ENCODE data around the gene CPNE8.

The CPNE8 gene

DNA sequence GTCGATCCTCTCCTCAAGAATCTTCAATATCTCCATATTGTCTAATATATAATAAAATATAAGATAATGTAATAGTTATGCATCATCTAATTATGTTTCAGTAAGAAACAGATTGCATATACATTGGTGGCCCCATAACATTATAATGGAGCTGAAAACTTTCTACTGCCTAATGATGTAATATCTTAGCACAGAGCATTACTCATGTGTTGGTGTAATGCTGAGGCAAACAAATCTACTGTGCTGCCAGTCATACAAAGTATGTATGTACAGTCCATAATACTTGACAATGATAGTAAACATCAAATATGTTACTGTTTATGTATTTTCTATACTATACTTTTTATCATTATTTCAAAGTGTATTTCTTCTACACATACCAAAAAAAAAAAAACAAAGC, 128.7 kb downstream of the CPNE8 start:
- Histone ChIP-seq H3K14ac (ENCODE audit: low read length) (no peak overlapping the region), H2BK15ac (ENCODE audit: low read length) (no peak overlapping the region), H3K4me1 (ENCODE audit: control insufficient read depth in 2 of 2, insufficient read depth in 1 of 2, low read depth in 1 of 2, low read length in 2 of 2) (no peaks in the 10 kb centered on the region), H3K4me2 (ENCODE audit: insufficient read depth, low read length, poor library complexity, severe bottlenecking) (no peak overlapping the region), H2BK12ac (ENCODE audit: low read length) (no peak overlapping the region), H2AFZ (ENCODE audit: low read length) (no peak overlapping the region), H3K4me3 (ENCODE audit: low read length in 2 of 2) (no peak overlapping the region), H3K36me3 (replicated peaks in 1 of 2; ENCODE audit: control insufficient read depth in 2 of 2, insufficient read depth in 2 of 2, low read length in 2 of 2) (no peaks in the 10 kb centered on the region), H4K8ac (ENCODE audit: low read depth, low read length) (no peak overlapping the region), H2BK120ac (ENCODE audit: low read depth, low read length) (no peak overlapping the region), H3K9ac (ENCODE audit: low read depth, low read length, poor library complexity) (no peak overlapping the region), H2AK5ac (ENCODE audit: low read depth, low read length) (no peak overlapping the region), H3K18ac (ENCODE audit: low read length) (no peak overlapping the region), H2BK5ac (ENCODE audit: low read length) (no peak overlapping the region), H3K9me3 (replicated peaks in 1 of 2; ENCODE audit: control insufficient read depth in 2 of 2, insufficient read depth in 1 of 2, low read depth in 1 of 2, low read length in 2 of 2) (no peaks in the 10 kb centered on the region), H3K27ac (replicated peaks; ENCODE audit: low read length) (no peak overlapping the region), H3K79me1 (ENCODE audit: low read depth, low read length) (no peaks in the 10 kb centered on the region), H3K23ac (ENCODE audit: low read depth, low read length, poor library complexity) (no peak overlapping the region), H3K27me3 (ENCODE audit: control insufficient read depth in 3 of 3, insufficient read depth in 3 of 3, low read depth in 1 of 3, low read length in 3 of 3) (no peaks in the 10 kb centered on the region), H3K4ac (ENCODE audit: low read length) (no peak overlapping the region), H4K91ac (ENCODE audit: low read depth, low read length, poor library complexity) (no peak overlapping the region)
- WGBS, 2 donors (ENCODE audit: extremely low coverage in 2 of 2, insufficient read length in 2 of 2, insufficient replicate concordance in 1 of 2): no CpG with 5 or more reads among the region's 1 CpG
- DNase-seq (ENCODE audit: low spot score): no peak

DNA sequence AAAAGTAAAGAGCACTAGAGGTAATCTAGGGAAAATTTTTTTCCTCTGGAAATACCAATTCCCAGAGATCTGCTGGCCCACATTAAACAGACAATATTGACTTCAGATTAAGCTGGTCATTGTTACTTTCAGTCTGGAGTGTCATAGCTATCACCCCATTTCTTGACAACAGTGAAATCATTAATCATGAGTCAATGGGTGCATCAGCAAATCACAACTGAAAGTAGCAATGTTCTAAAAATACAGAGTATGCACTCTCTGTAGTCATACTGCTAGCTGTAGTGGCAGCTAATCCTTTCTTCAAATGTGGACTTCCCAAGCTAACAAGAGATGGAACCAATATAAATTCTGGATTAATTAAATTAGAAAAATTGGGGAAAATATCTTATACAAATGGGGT, 129.9 kb downstream of the CPNE8 start:
- Histone ChIP-seq H2BK120ac (ENCODE audit: low read depth, low read length) (no peak overlapping the region), H4K91ac (ENCODE audit: low read depth, low read length, poor library complexity) (no peak overlapping the region), H3K79me1 (ENCODE audit: low read depth, low read length) (no peaks in the 10 kb centered on the region), H3K23ac (ENCODE audit: low read depth, low read length, poor library complexity) (no peak overlapping the region), H3K18ac (ENCODE audit: low read length) (no peak overlapping the region), H2BK12ac (ENCODE audit: low read length) (no peak overlapping the region), H3K9ac (ENCODE audit: low read depth, low read length, poor library complexity) (no peak overlapping the region), H3K27ac (replicated peaks; ENCODE audit: low read length) (no peak overlapping the region), H2BK5ac (ENCODE audit: low read length) (no peak overlapping the region), H2BK15ac (ENCODE audit: low read length) (no peak overlapping the region), H3K9me3 (replicated peaks in 1 of 2; ENCODE audit: control insufficient read depth in 2 of 2, insufficient read depth in 1 of 2, low read depth in 1 of 2, low read length in 2 of 2) (no peaks in the 10 kb centered on the region), H3K14ac (ENCODE audit: low read length) (no peak overlapping the region), H3K27me3 (ENCODE audit: control insufficient read depth in 3 of 3, insufficient read depth in 3 of 3, low read depth in 1 of 3, low read length in 3 of 3) (no peaks in the 10 kb centered on the region), H4K8ac (ENCODE audit: low read depth, low read length) (no peak overlapping the region), H2AK5ac (ENCODE audit: low read depth, low read length) (no peak overlapping the region), H3K36me3 (replicated peaks in 1 of 2; ENCODE audit: control insufficient read depth in 2 of 2, insufficient read depth in 2 of 2, low read length in 2 of 2) (no peaks in the 10 kb centered on the region), H3K4me3 (ENCODE audit: low read length in 2 of 2) (no peak overlapping the region), H3K4me1 (ENCODE audit: control insufficient read depth in 2 of 2, insufficient read depth in 1 of 2, low read depth in 1 of 2, low read length in 2 of 2) (no peaks in the 10 kb centered on the region), H3K4ac (ENCODE audit: low read length) (no peak overlapping the region), H2AFZ (ENCODE audit: low read length) (no peak overlapping the region), H3K4me2 (ENCODE audit: insufficient read depth, low read length, poor library complexity, severe bottlenecking) (no peak overlapping the region)
- no peak for DNase-seq (ENCODE audit: low spot score)

DNA sequence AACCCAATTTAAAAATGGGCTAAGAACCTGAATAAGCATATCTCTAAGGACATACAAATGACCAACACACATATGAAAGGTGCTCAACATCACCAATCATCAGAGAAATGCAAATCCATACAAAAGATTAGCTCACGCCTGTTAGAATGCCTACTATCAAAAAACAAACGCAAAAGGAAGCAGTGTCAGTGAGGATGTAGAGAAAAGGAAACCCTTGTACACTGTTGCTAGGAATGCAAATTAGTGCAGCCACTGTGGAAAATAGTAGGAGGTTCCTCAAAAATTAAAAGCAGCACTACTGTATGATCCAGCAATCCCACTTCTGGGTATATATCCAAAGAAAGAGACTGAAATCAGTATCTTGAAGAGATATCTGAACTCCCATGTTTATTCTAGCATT, 133.0 kb downstream of the CPNE8 start:
- Histone ChIP-seq H2AK5ac (ENCODE audit: low read depth, low read length) (no peak overlapping the region), H3K4ac (ENCODE audit: low read length) (no peak overlapping the region), H3K36me3 (replicated peaks in 1 of 2; ENCODE audit: control insufficient read depth in 2 of 2, insufficient read depth in 2 of 2, low read length in 2 of 2) (no peaks in the 10 kb centered on the region), H3K4me3 (ENCODE audit: low read length in 2 of 2) (no peak overlapping the region), H3K4me2 (ENCODE audit: insufficient read depth, low read length, poor library complexity, severe bottlenecking) (no peak overlapping the region), H4K91ac (ENCODE audit: low read depth, low read length, poor library complexity) (no peak overlapping the region), H4K8ac (ENCODE audit: low read depth, low read length) (no peak overlapping the region), H3K18ac (ENCODE audit: low read length) (no peak overlapping the region), H3K23ac (ENCODE audit: low read depth, low read length, poor library complexity) (no peak overlapping the region), H2BK12ac (ENCODE audit: low read length) (no peak overlapping the region), H2BK5ac (ENCODE audit: low read length) (no peak overlapping the region), H3K14ac (ENCODE audit: low read length) (no peak overlapping the region), H3K9me3 (replicated peaks in 1 of 2; ENCODE audit: control insufficient read depth in 2 of 2, insufficient read depth in 1 of 2, low read depth in 1 of 2, low read length in 2 of 2) (no peaks in the 10 kb centered on the region), H2BK120ac (ENCODE audit: low read depth, low read length) (no peak overlapping the region), H2AFZ (ENCODE audit: low read length) (no peak overlapping the region), H3K79me1 (ENCODE audit: low read depth, low read length) (no peaks in the 10 kb centered on the region), H3K9ac (ENCODE audit: low read depth, low read length, poor library complexity) (no peak overlapping the region), H2BK15ac (ENCODE audit: low read length) (no peak overlapping the region), H3K4me1 (ENCODE audit: control insufficient read depth in 2 of 2, insufficient read depth in 1 of 2, low read depth in 1 of 2, low read length in 2 of 2) (no peaks in the 10 kb centered on the region), H3K27ac (replicated peaks; ENCODE audit: low read length) (no peak overlapping the region), H3K27me3 (ENCODE audit: control insufficient read depth in 3 of 3, insufficient read depth in 3 of 3, low read depth in 1 of 3, low read length in 3 of 3) (no peaks in the 10 kb centered on the region)
- DNase-seq (ENCODE audit: low spot score): no peak
- WGBS, 2 donors (ENCODE audit: extremely low coverage in 2 of 2, insufficient read length in 2 of 2, insufficient replicate concordance in 1 of 2): no CpG with 5 or more reads among the region's 2 CpGs

DNA sequence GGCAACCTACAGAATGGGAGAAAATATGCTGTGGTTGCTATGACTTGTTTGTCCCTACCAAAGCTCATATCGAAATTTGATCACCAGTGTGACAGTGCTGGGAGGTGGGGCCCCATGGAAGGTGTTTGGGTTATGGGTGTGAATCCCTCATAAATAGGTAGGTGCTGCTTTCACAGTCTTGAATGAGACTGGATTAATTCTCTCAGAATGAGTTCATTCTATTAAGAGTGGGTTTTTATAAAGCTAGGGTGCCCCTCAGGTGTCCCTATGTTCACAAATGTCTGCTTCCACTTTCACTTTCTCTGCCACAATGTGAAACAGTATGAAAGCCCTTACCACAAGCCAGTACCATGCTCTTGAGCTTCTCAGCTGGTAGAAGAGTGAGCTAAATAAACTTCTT, 133.5 kb downstream of the CPNE8 start:
- Histone ChIP-seq H3K4me1 (ENCODE audit: control insufficient read depth in 2 of 2, insufficient read depth in 1 of 2, low read depth in 1 of 2, low read length in 2 of 2) (no peaks in the 10 kb centered on the region), H2BK120ac (ENCODE audit: low read depth, low read length) (no peak overlapping the region), H2AK5ac (ENCODE audit: low read depth, low read length) (no peak overlapping the region), H3K14ac (ENCODE audit: low read length) (no peak overlapping the region), H3K27me3 (ENCODE audit: control insufficient read depth in 3 of 3, insufficient read depth in 3 of 3, low read depth in 1 of 3, low read length in 3 of 3) (no peaks in the 10 kb centered on the region), H3K23ac (ENCODE audit: low read depth, low read length, poor library complexity) (no peak overlapping the region), H2BK5ac (ENCODE audit: low read length) (no peak overlapping the region), H3K4me3 (ENCODE audit: low read length in 2 of 2) (no peak overlapping the region), H3K9me3 (replicated peaks in 1 of 2; ENCODE audit: control insufficient read depth in 2 of 2, insufficient read depth in 1 of 2, low read depth in 1 of 2, low read length in 2 of 2) (no peaks in the 10 kb centered on the region), H3K4me2 (ENCODE audit: insufficient read depth, low read length, poor library complexity, severe bottlenecking) (no peak overlapping the region), H3K4ac (ENCODE audit: low read length) (no peak overlapping the region), H3K9ac (ENCODE audit: low read depth, low read length, poor library complexity) (no peak overlapping the region), H2AFZ (ENCODE audit: low read length) (no peak overlapping the region), H3K79me1 (ENCODE audit: low read depth, low read length) (no peaks in the 10 kb centered on the region), H4K8ac (ENCODE audit: low read depth, low read length) (no peak overlapping the region), H2BK15ac (ENCODE audit: low read length) (no peak overlapping the region), H2BK12ac (ENCODE audit: low read length) (no peak overlapping the region), H3K18ac (ENCODE audit: low read length) (no peak overlapping the region), H3K27ac (replicated peaks; ENCODE audit: low read length) (no peak overlapping the region), H3K36me3 (replicated peaks in 1 of 2; ENCODE audit: control insufficient read depth in 2 of 2, insufficient read depth in 2 of 2, low read length in 2 of 2) (no peaks in the 10 kb centered on the region), H4K91ac (ENCODE audit: low read depth, low read length, poor library complexity) (no peak overlapping the region)
- DNase-seq (ENCODE audit: low spot score): no peak
- no CpG with 5 or more reads among the region's 1 CpG for WGBS, 2 donors (ENCODE audit: extremely low coverage in 2 of 2, insufficient read length in 2 of 2, insufficient replicate concordance in 1 of 2)
